B cell (primary cell): ENCODE measurements around the gene ASIC1. TPM values are rescaled to one million over a fixed set of nuclear protein-coding genes. Genes with fewer than 3 reads are reported as not detected.

ENCODE experiments used
- ATAC-seq: fragments of 200-7000 bp; cut with Tn5 transposase; one replicate; pipeline ENCODE4 v1.10.0; 2021; ENCODE audit warnings: low read depth, mild to moderate bottlenecking, moderate number of reproducible peaks, moderate library complexity
- CTCF ChIA-PET: fragments of 350-600 bp; sonication (Branson Sonifier 250); formaldehyde crosslinking; loops from one replicate; lab custom pipeline; 2021; ENCODE audit warnings: antibody characterized with exemption, inconsistent platforms; lab: Charles Lee
- POLR2A ChIA-PET: fragments of 350-600 bp; sonication (Branson Sonifier 250); formaldehyde crosslinking; loops from one replicate; lab custom pipeline; 2021; ENCODE audit warnings: antibody characterized with exemption; lab: Charles Lee
- DNase-seq: peaks from one replicate; pipeline ENCODE4 v3.0.0; 2013
- H2AFZ ChIP-seq: 2 replicates; pipeline ENCODE4 v1.6.1; 2012; ENCODE audit warnings: mild to moderate bottlenecking, low read depth, low read length; ENCODE audit not compliant: insufficient read depth, poor library complexity, severe bottlenecking
- H3K27ac ChIP-seq, 2 donors: 1 replicate in 1 of 2; 2 replicates in 1 of 2; pipeline ENCODE4 v1.5.1; 2012 to 2013; ENCODE audit warnings: low read length in 2 of 2, mild to moderate bottlenecking in 2 of 2, moderate library complexity in 1 of 2
- H3K27me3 ChIP-seq, 4 experiments: fragments of 200-600 bp in 1 of 4; sonication (generic) in 1 of 4; replicated peaks in 1 of 4; 1 replicate in 2 of 4; 2 replicates in 2 of 4; pipeline versions ENCODE4 v1.6.1 to v1.7.0; 2013 to 2016; ENCODE audit warnings: low read length in 3 of 4, mild to moderate bottlenecking in 2 of 4, mixed read lengths in 1 of 4, moderate library complexity in 1 of 4; ENCODE audit not compliant: insufficient read depth in 4 of 4, control insufficient read depth in 3 of 4; ENCODE audit errors: control extremely low read depth in 1 of 4
- H3K36me3 ChIP-seq, 2 experiments: replicated peaks in 1 of 2; 1 replicate in 1 of 2; 2 replicates in 1 of 2; pipeline versions ENCODE4 v1.6.1 to v1.7.1; 2013; ENCODE audit warnings: low read length in 1 of 2; ENCODE audit not compliant: insufficient read depth in 2 of 2, control insufficient read depth in 1 of 2; ENCODE audit errors: control extremely low read depth in 1 of 2, extremely low read depth in 1 of 2
- H3K4me1 ChIP-seq, 2 donors: fragments of 200-600 bp in 1 of 2; sonication (generic) in 1 of 2; 1 replicate in 1 of 2; 2 replicates in 1 of 2; pipeline versions ENCODE4 v1.5.1 to v1.6.1; 2013 to 2017; ENCODE audit warnings: low read length in 2 of 2; ENCODE audit not compliant: control insufficient read depth in 2 of 2, insufficient read depth in 2 of 2
- H3K4me2 ChIP-seq: replicated peaks from 2 replicates; pipeline ENCODE3; 2012; ENCODE audit warnings: mild to moderate bottlenecking, low read depth, low read length; ENCODE audit not compliant: poor library complexity, severe bottlenecking
- H3K4me3 ChIP-seq, 5 experiments: fragments of 200-600 bp in 1 of 5; sonication (generic) in 1 of 5; 1 replicate in 3 of 5; 2 replicates in 2 of 5; pipeline versions ENCODE4 v1.5.1 to v1.7.0; 2011 to 2016; ENCODE audit warnings: low read length in 4 of 5, mild to moderate bottlenecking in 4 of 5, low read depth in 2 of 5, control low read depth in 1 of 5, moderate library complexity in 1 of 5; ENCODE audit not compliant: insufficient read depth in 1 of 5; ENCODE audit errors: control extremely low read depth in 1 of 5, extremely low read depth in 1 of 5
- H3K79me2 ChIP-seq: fragments of 200-600 bp; sonication (generic); one replicate; pipeline ENCODE4 v1.6.0; 2016; ENCODE audit warnings: low read length; ENCODE audit not compliant: control insufficient read depth, insufficient read depth
- H3K9ac ChIP-seq: fragments of 200-600 bp; sonication (generic); 2 replicates; pipeline ENCODE4 v1.6.1; 2017; ENCODE audit warnings: mild to moderate bottlenecking, low read length, moderate library complexity
- H3K9me3 ChIP-seq, 3 donors: one replicate each; pipeline versions ENCODE4 v1.6.1 to v1.7.1; 2013; ENCODE audit warnings: low read length in 2 of 3; ENCODE audit not compliant: control insufficient read depth in 2 of 3, insufficient read depth in 1 of 3; ENCODE audit errors: control extremely low read depth in 1 of 3
- H4K20me1 ChIP-seq: 2 replicates; pipeline ENCODE4 v1.6.0; 2012; ENCODE audit warnings: mild to moderate bottlenecking, low read length; ENCODE audit not compliant: insufficient read depth, control insufficient read depth, poor library complexity, severe bottlenecking
- H3K27ac Mint-ChIP-seq: one replicate; pipeline ENCODE4 v1.8.0; 2021; ENCODE audit warnings: mixed read lengths
- H3K27me3 Mint-ChIP-seq: one replicate; pipeline ENCODE4 v1.8.0; 2021; ENCODE audit warnings: mixed read lengths
- H3K4me1 Mint-ChIP-seq: one replicate; pipeline ENCODE4 v1.8.0; 2021; ENCODE audit warnings: mixed read lengths
- H3K4me3 Mint-ChIP-seq: one replicate; pipeline ENCODE4 v1.8.0; 2021; ENCODE audit warnings: mixed read lengths
- H3K9me3 Mint-ChIP-seq: one replicate; pipeline ENCODE4 v1.8.0; 2022; ENCODE audit warnings: mixed read lengths; ENCODE audit not compliant: insufficient read depth
- EZH2 ChIP-seq: IDR thresholded peaks from 2 replicates; pipeline ENCODE4 v1.6.1; 2012; ENCODE audit warnings: borderline replicate concordance, low read depth, mild to moderate bottlenecking, moderate library complexity, low read length; ENCODE audit not compliant: insufficient read depth, poor library complexity, severe bottlenecking
- WGBS: methylation state at CpG from one replicate; pipeline ENCODE4 v1.1.5; 2013; ENCODE audit warnings: missing lambda C conversion rate; ENCODE audit not compliant: insufficient coverage; 5-methylcytosine and 5-hydroxymethylcytosine counted together
- intact Hi-C: fragments of 100-400 bp; cut with micrococcal nuclease; formaldehyde crosslinking; loops from one replicate; pipeline ENCODE4 v1.10.0; 2022
- polyA plus RNA-seq: library from polyadenylated mRNA; depleted of rRNA; stranded (reverse); fragments of >200 nt; gene quantifications from 2 replicates; pipeline ENCODE4 v1.2.3, GENCODE V29; 2012
- total RNA-seq, 2 donors: library from RNA; stranded (reverse); fragments of 120-200 nt in 1 of 2; gene quantifications; 1 replicate in 1 of 2; 2 replicates in 1 of 2; pipeline versions ENCODE4 v1.2.3 to v1.2.4, GENCODE V29; 2013 to 2022
- TF ChIP-seq, protein P1 (sequence below): fragments of 200-600 bp; IDR thresholded peaks from one replicate; pipeline ENCODE4 v1.8.0; 2022; ENCODE audit warnings: antibody characterized with exemption, mild to moderate bottlenecking

The ASIC1 gene
- total and polyA plus RNA-seq, 2 donors (not counting 1 experiment from before 2014, with no cell fraction given), result not detected

DNA sequence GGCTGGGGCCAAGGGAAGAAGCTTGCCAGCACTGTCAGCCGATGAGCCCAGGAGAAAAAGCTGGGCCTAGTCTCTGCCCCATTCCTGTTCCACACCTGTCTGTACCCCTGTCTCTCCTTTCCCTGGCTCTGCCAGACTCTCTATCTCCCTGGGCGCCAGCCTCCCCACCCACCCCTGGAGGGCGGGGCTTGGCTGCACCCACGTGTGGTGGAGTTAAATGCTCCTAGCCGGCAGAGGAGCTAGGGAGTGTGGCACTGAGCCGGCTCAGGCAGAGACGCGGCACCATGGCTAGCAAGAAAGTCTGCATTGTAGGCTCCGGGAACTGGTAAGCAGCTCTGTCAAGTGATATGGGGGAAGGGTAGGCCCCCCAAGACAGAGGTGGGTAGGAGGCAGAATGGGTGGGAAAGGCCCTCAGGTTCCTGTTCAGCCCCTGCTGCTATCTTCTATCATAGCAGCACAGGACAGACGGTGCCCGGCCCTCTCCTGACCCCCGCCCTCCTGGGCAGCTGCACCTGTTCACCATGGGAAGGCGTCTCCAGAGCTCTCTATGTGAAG lies 46.4 kb downstream of the ASIC1 start, which contains the start of gene GPD1:
TSS of gene GPD1 (plus strand) at position 242 of the 555 bp plus-strand sequence. CDS start at position 285, 43 bp downstream.
- TF ChIP-seq, protein P1, sequence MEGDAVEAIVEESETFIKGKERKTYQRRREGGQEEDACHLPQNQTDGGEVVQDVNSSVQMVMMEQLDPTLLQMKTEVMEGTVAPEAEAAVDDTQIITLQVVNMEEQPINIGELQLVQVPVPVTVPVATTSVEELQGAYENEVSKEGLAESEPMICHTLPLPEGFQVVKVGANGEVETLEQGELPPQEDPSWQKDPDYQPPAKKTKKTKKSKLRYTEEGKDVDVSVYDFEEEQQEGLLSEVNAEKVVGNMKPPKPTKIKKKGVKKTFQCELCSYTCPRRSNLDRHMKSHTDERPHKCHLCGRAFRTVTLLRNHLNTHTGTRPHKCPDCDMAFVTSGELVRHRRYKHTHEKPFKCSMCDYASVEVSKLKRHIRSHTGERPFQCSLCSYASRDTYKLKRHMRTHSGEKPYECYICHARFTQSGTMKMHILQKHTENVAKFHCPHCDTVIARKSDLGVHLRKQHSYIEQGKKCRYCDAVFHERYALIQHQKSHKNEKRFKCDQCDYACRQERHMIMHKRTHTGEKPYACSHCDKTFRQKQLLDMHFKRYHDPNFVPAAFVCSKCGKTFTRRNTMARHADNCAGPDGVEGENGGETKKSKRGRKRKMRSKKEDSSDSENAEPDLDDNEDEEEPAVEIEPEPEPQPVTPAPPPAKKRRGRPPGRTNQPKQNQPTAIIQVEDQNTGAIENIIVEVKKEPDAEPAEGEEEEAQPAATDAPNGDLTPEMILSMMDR, result no peak
- no peak for TF ChIP-seq EZH2
- Mint-ChIP-seq H3K4me3 (no peak within 1 kb of the TSS), H3K9me3 (no peaks in the 10 kb centered on the region), H3K27ac (no peak within 1 kb of the TSS), H3K4me1 (peaks cover 7% of the 10 kb centered on the region), H3K27me3 (no peaks in the 10 kb centered on the region)
- Histone ChIP-seq H3K4me2 (no peak within 1 kb of the TSS), H3K4me1 (peaks cover 0 to 11% of the 10 kb centered on the region in 2 donors), H2AFZ (no peak within 1 kb of the TSS), H3K9ac (no peak within 1 kb of the TSS), H3K4me3 (no peak within 1 kb of the TSS), H3K27me3 (no peaks in the 10 kb centered on the region), H4K20me1 (peaks cover under 1% of the 10 kb centered on the region), H3K27ac (no peak within 1 kb of the TSS), H3K36me3 (peaks cover 0 to 36% of the 10 kb centered on the region in 2 experiments), H3K9me3 (no peaks in the 10 kb centered on the region), H3K79me2 (peaks cover 15% of the 10 kb centered on the region)
- ATAC-seq (no peak), DNase-seq (no peak)
- WGBS, result 83% methylated on average over 8 of the region's 13 CpGs
- intact Hi-C loops, result no loop called here
- ChIA-PET CTCF (interaction anchor here (1.5 to 14.8 kb wide), 2 partner anchors 8 to 14 kb away, joined by 6 to 343 read pairs; partner anchors contain the start of genes COX14 and SMARCD1), POLR2A (interaction anchor here (1.3 kb wide), 1 partner anchor 19 kb away, joined by 3 read pairs; the partner anchor contains the start of gene SMARCD1)
